H9 (cell line): ENCODE data around the gene HS1BP3. TPM values are rescaled to one million over a fixed set of nuclear protein-coding genes. Genes with fewer than 3 reads are reported as not detected.

Source experiments
- DNase-seq: peaks from one replicate; pipeline ENCODE4 v3.0.0-alpha.2; 2017
- H2AFZ ChIP-seq: one replicate; pipeline ENCODE4 v1.6.1; 2013; ENCODE audit warnings: mild to moderate bottlenecking, low read length, control low read depth, moderate library complexity
- H2AK5ac ChIP-seq: 2 replicates; pipeline ENCODE4 v1.6.1; 2013; ENCODE audit warnings: low read length, control low read depth, mixed read lengths; ENCODE audit not compliant: insufficient read length
- H2BK120ac ChIP-seq: one replicate; pipeline ENCODE4 v1.6.1; 2013; ENCODE audit warnings: low read depth, mild to moderate bottlenecking, low read length, control low read depth, inconsistent platforms; ENCODE audit not compliant: poor library complexity, severe bottlenecking
- H2BK12ac ChIP-seq: 2 replicates; pipeline ENCODE4 v1.6.1; 2013; ENCODE audit warnings: low read length, control low read depth, mixed read lengths, low read depth; ENCODE audit not compliant: insufficient read length
- H2BK15ac ChIP-seq: 2 replicates; pipeline ENCODE4 v1.6.1; 2013; ENCODE audit warnings: low read depth, low read length, control low read depth
- H2BK20ac ChIP-seq: one replicate; pipeline ENCODE4 v1.6.1; 2013; ENCODE audit warnings: low read depth, mild to moderate bottlenecking, low read length, control low read depth, inconsistent platforms; ENCODE audit not compliant: poor library complexity, severe bottlenecking
- H2BK5ac ChIP-seq: 2 replicates; pipeline ENCODE4 v1.6.1; 2013; ENCODE audit warnings: low read length, control low read depth, mixed read lengths; ENCODE audit not compliant: insufficient read length
- H3K14ac ChIP-seq: 2 replicates; pipeline ENCODE4 v1.6.1; 2013; ENCODE audit warnings: low read length, control low read depth; ENCODE audit not compliant: insufficient read depth
- H3K18ac ChIP-seq: 2 replicates; pipeline ENCODE4 v1.6.1; 2013; ENCODE audit warnings: low read depth, mild to moderate bottlenecking, mixed read lengths, low read length, control low read depth; ENCODE audit not compliant: insufficient read length
- H3K23ac ChIP-seq: 2 replicates; pipeline ENCODE4 v1.6.1; 2013; ENCODE audit warnings: low read length, control low read depth, mixed read lengths, low read depth; ENCODE audit not compliant: insufficient read length
- H3K23me2 ChIP-seq: 2 replicates; pipeline ENCODE4 v1.6.1; 2013; ENCODE audit warnings: low read depth, mild to moderate bottlenecking, mixed read lengths, low read length, control low read depth; ENCODE audit not compliant: insufficient read length, poor library complexity, severe bottlenecking
- H3K27ac ChIP-seq: 2 replicates; pipeline ENCODE4 v1.5.1; 2013; ENCODE audit warnings: low read length, control low read depth, mixed read lengths, low read depth; ENCODE audit not compliant: insufficient read length
- H3K27me3 ChIP-seq: 2 replicates; pipeline ENCODE4 v1.6.1; 2013; ENCODE audit warnings: low read length, control low read depth, inconsistent platforms; ENCODE audit not compliant: insufficient read depth
- H3K4ac ChIP-seq: 2 replicates; pipeline ENCODE4 v1.6.1; 2013; ENCODE audit warnings: low read depth, mild to moderate bottlenecking, control low read depth, inconsistent platforms, low read length, moderate library complexity
- H3K4me1 ChIP-seq: 2 replicates; pipeline ENCODE4 v1.6.1; 2013; ENCODE audit warnings: low read length, control low read depth, inconsistent platforms; ENCODE audit not compliant: insufficient read depth
- H3K4me2 ChIP-seq: 2 replicates; pipeline ENCODE4 v1.6.1; 2013; ENCODE audit warnings: low read length, control low read depth, mixed read lengths; ENCODE audit not compliant: insufficient read length, insufficient read depth
- H3K56ac ChIP-seq: 2 replicates; pipeline ENCODE4 v1.6.1; 2013; ENCODE audit warnings: low read depth, mild to moderate bottlenecking, mixed read lengths, low read length, control low read depth; ENCODE audit not compliant: insufficient read length
- H3K79me1 ChIP-seq: 2 replicates; pipeline ENCODE4 v1.6.1; 2013; ENCODE audit warnings: low read depth, mild to moderate bottlenecking, moderate library complexity, low read length, control low read depth, inconsistent platforms; ENCODE audit not compliant: insufficient read depth, poor library complexity, severe bottlenecking
- H3K79me2 ChIP-seq: 2 replicates; pipeline ENCODE4 v1.6.1; 2013; ENCODE audit warnings: low read length, control low read depth, inconsistent platforms; ENCODE audit not compliant: insufficient read depth
- H3K9ac ChIP-seq: 2 replicates; pipeline ENCODE4 v1.6.1; 2013; ENCODE audit warnings: low read length, control low read depth, mixed read lengths; ENCODE audit not compliant: insufficient read length; ENCODE audit errors: extremely low read depth
- H3K9me3 ChIP-seq: one replicate; pipeline ENCODE4 v1.6.1; 2013; ENCODE audit warnings: low read depth, low read length, inconsistent platforms; ENCODE audit not compliant: control insufficient read depth
- H3T11ph ChIP-seq: one replicate; pipeline ENCODE4 v1.6.1; 2013; ENCODE audit warnings: mild to moderate bottlenecking, low read length, control low read depth, inconsistent platforms
- H4K20me1 ChIP-seq: one replicate; pipeline ENCODE4 v1.6.1; 2013; ENCODE audit not compliant: control insufficient read depth, insufficient read length, insufficient read depth
- H4K5ac ChIP-seq: 2 replicates; pipeline ENCODE4 v1.6.1; 2013; ENCODE audit warnings: low read depth, mild to moderate bottlenecking, mixed read lengths, low read length, control low read depth; ENCODE audit not compliant: insufficient read length
- H4K8ac ChIP-seq: replicated peaks from 2 replicates; pipeline ENCODE4 v1.6.1; 2013; ENCODE audit warnings: low read length, control low read depth, mixed read lengths, low read depth; ENCODE audit not compliant: insufficient read length
- H4K91ac ChIP-seq: 2 replicates; pipeline ENCODE4 v1.6.1; 2013; ENCODE audit warnings: low read depth, mild to moderate bottlenecking, moderate library complexity, mixed read lengths, low read length, control low read depth; ENCODE audit not compliant: insufficient read length
- H3K27ac Mint-ChIP-seq, 3 experiments: 2 replicates in 2 of 3; 3 replicates in 1 of 3; pipeline ENCODE4 v1.8.0; 2020 to 2021; ENCODE audit warnings: mixed read lengths in 3 of 3, mild to moderate bottlenecking in 1 of 3, moderate library complexity in 1 of 3
- H3K27me3 Mint-ChIP-seq: 2 replicates; pipeline ENCODE4 v1.8.0; 2021; ENCODE audit warnings: low read depth, mild to moderate bottlenecking, moderate library complexity, mixed read lengths
- H3K36me3 Mint-ChIP-seq, 3 experiments: 2 replicates in 2 of 3; 3 replicates in 1 of 3; pipeline ENCODE4 v1.8.0; 2020 to 2021; ENCODE audit warnings: low read depth in 3 of 3, mixed read lengths in 3 of 3; ENCODE audit not compliant: insufficient read depth in 1 of 3
- H3K4me1 Mint-ChIP-seq, 2 experiments: 2 replicates each; pipeline ENCODE4 v1.8.0; 2020; ENCODE audit warnings: mixed read lengths in 2 of 2
- H3K4me3 Mint-ChIP-seq, 2 experiments: 2 replicates in 1 of 2; 3 replicates in 1 of 2; pipeline ENCODE4 v1.8.0; 2020 to 2021; ENCODE audit warnings: mild to moderate bottlenecking in 2 of 2, mixed read lengths in 2 of 2, moderate library complexity in 1 of 2
- H3K9me3 Mint-ChIP-seq, 2 experiments: 2 replicates in 1 of 2; 3 replicates in 1 of 2; pipeline ENCODE4 v1.8.0; 2020; ENCODE audit warnings: mild to moderate bottlenecking in 2 of 2, mixed read lengths in 2 of 2, moderate library complexity in 1 of 2
- CTCF ChIP-seq: fragments of 200-600 bp; sonication (generic); conservative IDR thresholded peaks from 3 replicates; pipeline ENCODE4 v1.8.0; 2021; ENCODE audit warnings: antibody characterized with exemption, mild to moderate bottlenecking
- WGBS: extraction: QIAGEN DNeasy Blood & Tissue Kit; methylation state at CpG from one replicate; pipeline ENCODE4 v1.1.7; 2013; ENCODE audit warnings: missing lambda C conversion rate, low lambda C conversion rate, mixed read lengths; ENCODE audit not compliant: insufficient read length; ENCODE audit errors: extremely low coverage; 5-methylcytosine and 5-hydroxymethylcytosine counted together
- total RNA-seq: library from RNA; stranded (reverse); gene quantifications from 2 replicates; pipeline ENCODE4 v1.2.1, GENCODE V29; 2021

The HS1BP3 gene
- total RNA-seq, 1 experiment from 2014 or later: 11.1 TPM

- Mint-ChIP-seq H3K27me3 (peaks cover 3% of the 10 kb centered on the region; the same call in 1 of the 2 replicates), H3K36me3 (peaks cover 0 to 8% (median 6%) of the 10 kb centered on the region in 3 experiments; a peak in 3 of 7 replicates), H3K9me3 (no peaks in the 10 kb centered on the region), H3K4me3 (no peak overlapping the region), H3K27ac (no peak overlapping the region), H3K4me1 (peaks cover 22 to 27% of the 10 kb centered on the region in 2 experiments)
- Histone ChIP-seq H2BK20ac (no peak overlapping the region), H3K27me3 (no peaks in the 10 kb centered on the region), H3K23me2 (peaks cover 3% of the 10 kb centered on the region), H3K4ac (no peak overlapping the region), H2BK12ac (no peak overlapping the region), H3K27ac (no peak overlapping the region), H2BK5ac (no peak overlapping the region), H4K20me1 (no peaks in the 10 kb centered on the region), H2AFZ (no peak overlapping the region), H2BK15ac (no peak overlapping the region), H2BK120ac (no peak overlapping the region), H3K9me3 (no peaks in the 10 kb centered on the region), H4K8ac (no peak overlapping the region), H4K5ac (no peak overlapping the region), H3K9ac (no peak overlapping the region), H3K4me2 (no peak overlapping the region), H3K79me1 (no peaks in the 10 kb centered on the region), H3K4me1 (peaks cover 3% of the 10 kb centered on the region; the same call in 1 of the 2 replicates), H3K56ac (no peak overlapping the region), H3K18ac (no peak overlapping the region), H3T11ph (no peak overlapping the region), H3K14ac (no peak overlapping the region), H4K91ac (no peak overlapping the region), H3K79me2 (no peaks in the 10 kb centered on the region), H3K23ac (no peak overlapping the region), H2AK5ac (no peak overlapping the region)
- DNase-seq: no peak
- no CpG with 5 or more reads among the region's 10 CpGs for WGBS
- no peak for TF ChIP-seq CTCF
Observed at GRCh38 chr2:20618468-20618885, 32.4 kb downstream of the HS1BP3 start.
